DMS79 treated with DMSO at 0.1 percent for 48 hours (cell line): ENCODE data around the gene GGA2.
"Not testable (repeated sequence)": the region's sequence is repeated elsewhere in the genome, so short reads cannot be mapped to it uniquely, and the experiment has no call there.

Source experiments
- DNase-seq: peaks from one replicate; lab custom pipeline; 2025; lab: John Stamatoyannopoulos, UW

GGA2 gene

GRCh38 chr16:23510164-23510914, at the start of gene GGA2:
TSS of gene GGA2 (minus strand) at chr16:23510494. CDS start at chr16:23510411, 83 bp downstream.
- DNase-seq = peak; percentile 74

GRCh38 chr16:23557779-23558702, 47.7 kb upstream of the GGA2 start:
- DNase-seq = no peak

GRCh38 chr16:23556881-23557778, 46.8 kb upstream of the GGA2 start, which contains the start of the genes EARS2 and UBFD1:
TSS of gene EARS2 (minus strand) at chr16:23557350. CDS start at chr16:23557343, 7 bp downstream.
TSS of gene UBFD1 (plus strand) at chr16:23557727. CDS start at chr16:23557743, 16 bp downstream.
- DNase-seq = peak; percentile 92

GRCh38 chr16:23554536-23554935, 44.2 kb upstream of the GGA2 start:
- DNase-seq = no peak

GRCh38 chr16:23552161-23552560, 41.9 kb upstream of the GGA2 start:
- DNase-seq = no peak

- DNase-seq = no peak
Measured at GRCh38 chr16:23549938-23550337, 39.6 kb upstream of the GGA2 start.

GRCh38 chr16:23544436-23544835, 34.1 kb upstream of the GGA2 start:
- no peak for DNase-seq

GRCh38 chr16:23540817-23541178, 30.5 kb upstream of the GGA2 start:
- DNase-seq = not testable (repeated sequence)

GRCh38 chr16:23539984-23540816, 29.9 kb upstream of the GGA2 start:
- DNase-seq = no peak

GRCh38 chr16:23538919-23539278, 28.6 kb upstream of the GGA2 start:
- no peak for DNase-seq

- no peak for DNase-seq
Measured at GRCh38 chr16:23537390-23537789, 27.1 kb upstream of the GGA2 start.

- DNase-seq = no peak
Measured at GRCh38 chr16:23535901-23536300, 25.6 kb upstream of the GGA2 start.

GRCh38 chr16:23534868-23535860, 24.9 kb upstream of the GGA2 start:
- DNase-seq = no peak

GRCh38 chr16:23532448-23532847, 22.2 kb upstream of the GGA2 start:
- no peak for DNase-seq

GRCh38 chr16:23530062-23530461, 19.8 kb upstream of the GGA2 start:
- DNase-seq = no peak

- no peak for DNase-seq
Measured at GRCh38 chr16:23528644-23529310, 18.5 kb upstream of the GGA2 start.

GRCh38 chr16:23527961-23528643, 17.8 kb upstream of the GGA2 start:
- DNase-seq = no peak

GRCh38 chr16:23524886-23525285, 14.6 kb upstream of the GGA2 start:
- no peak for DNase-seq
